ENCODE results near the gene ATP9A.

GRCh38 chr20:51697096-51697826, 70.9 kb downstream of the ATP9A start:
- TF ChIP-seq CTCF (IDR thresholded peaks at IDR 0.05): no peak
- no peak for TF ChIP-seq POLR2A (IDR thresholded peaks at IDR 0.05)
